ENCODE data around the gene INPP5A. TPM values are rescaled to one million over a fixed set of nuclear protein-coding genes. Genes with fewer than 3 reads are reported as not detected.

INPP5A gene
- total and polyA plus RNA-seq, 4 donors: 12.4 to 39.9 (median 28.2) TPM

GRCh38 chr10:132714096-132714985 is 176.8 kb downstream of the INPP5A start:
- 87 to 88% methylated on average over 48 of the region's 48 CpGs for WGBS, 2 donors
- Histone ChIP-seq H3K9me3 (ENCODE audit: control insufficient read depth in 4 of 4, insufficient read depth in 3 of 4, low read length in 3 of 4) (peaks cover 0 to 4% (median 0%) of the 10 kb centered on the region in 4 donors), H3K4me3 (no peak overlapping the region), H3K27ac (ENCODE audit: low read depth in 1 of 2, low read length in 1 of 2) (no peak overlapping the region), H3K36me3 (ENCODE audit: control insufficient read depth in 4 of 4, insufficient read depth in 4 of 4, low read length in 4 of 4) (peaks cover 0 to 50% (median 7%) of the 10 kb centered on the region in 4 donors), H3K27me3 (ENCODE audit: control insufficient read depth in 3 of 3, insufficient read depth in 3 of 3, low read length in 2 of 3) (peaks cover 0 to 4% (median 0%) of the 10 kb centered on the region in 3 donors), H3K9ac (ENCODE audit: insufficient read depth in 1 of 2, low read length in 2 of 2) (no peak overlapping the region), H3K4me1 (ENCODE audit: control insufficient read depth in 5 of 5, insufficient read depth in 5 of 5, low read length in 5 of 5) (no peaks in the 10 kb centered on the region)
- DNase-seq (peak in 1 of 3 donors; percentile 11), ATAC-seq (ENCODE audit: insufficient read depth, low FRiP score) (no peak)
- no peak for TF ChIP-seq CTCF (IDR thresholded peaks at IDR 0.05; ENCODE audit: control extremely low read depth, extremely low read depth)

GRCh38 chr10:132714986-132715775 is 177.6 kb downstream of the INPP5A start:
- Histone ChIP-seq H3K27me3 (ENCODE audit: control insufficient read depth in 3 of 3, insufficient read depth in 3 of 3, low read length in 2 of 3) (peaks cover 0 to 4% (median 0%) of the 10 kb centered on the region in 3 donors), H3K9ac (ENCODE audit: insufficient read depth in 1 of 2, low read length in 2 of 2) (no peak overlapping the region), H3K27ac (ENCODE audit: low read depth in 1 of 2, low read length in 1 of 2) (no peak overlapping the region), H3K4me1 (ENCODE audit: control insufficient read depth in 5 of 5, insufficient read depth in 5 of 5, low read length in 5 of 5) (no peaks in the 10 kb centered on the region), H3K36me3 (ENCODE audit: control insufficient read depth in 4 of 4, insufficient read depth in 4 of 4, low read length in 4 of 4) (peaks cover 0 to 47% (median 7%) of the 10 kb centered on the region in 4 donors), H3K9me3 (ENCODE audit: control insufficient read depth in 4 of 4, insufficient read depth in 3 of 4, low read length in 3 of 4) (peaks cover 0 to 4% (median 0%) of the 10 kb centered on the region in 4 donors), H3K4me3 (no peak overlapping the region)
- no peak for TF ChIP-seq CTCF (IDR thresholded peaks at IDR 0.05; ENCODE audit: control extremely low read depth, extremely low read depth)
- peak in 1 of 3 donors; percentile 6 for DNase-seq
- no peak for ATAC-seq (ENCODE audit: insufficient read depth, low FRiP score)
- WGBS, 2 donors: 95 to 97% methylated on average over 24 of the region's 24 CpGs

- peaks cover 0 to 4% (median 0%) of the 10 kb centered on the region in 4 donors for H3K9me3 ChIP-seq (ENCODE audit: control insufficient read depth in 4 of 4, insufficient read depth in 3 of 4, low read length in 3 of 4)
- H3K27me3 ChIP-seq (ENCODE audit: control insufficient read depth in 3 of 3, insufficient read depth in 3 of 3, low read length in 2 of 3): peaks cover 0 to 4% (median 0%) of the 10 kb centered on the region in 3 donors
- ATAC-seq (ENCODE audit: insufficient read depth, low FRiP score) (no peak), DNase-seq (peak in 1 of 3 donors; percentile 3)
- peaks cover 0 to 41% (median 5%) of the 10 kb centered on the region in 4 donors for H3K36me3 ChIP-seq (ENCODE audit: control insufficient read depth in 4 of 4, insufficient read depth in 4 of 4, low read length in 4 of 4)
- no peak for TF ChIP-seq CTCF (IDR thresholded peaks at IDR 0.05; ENCODE audit: control extremely low read depth, extremely low read depth)
- no peak overlapping the region for H3K4me3 ChIP-seq
- no peak overlapping the region for H3K27ac ChIP-seq (ENCODE audit: low read depth in 1 of 2, low read length in 1 of 2)
- 93 to 95% methylated on average over 48 of the region's 48 CpGs for WGBS, 2 donors
- H3K4me1 ChIP-seq (ENCODE audit: control insufficient read depth in 5 of 5, insufficient read depth in 5 of 5, low read length in 5 of 5): no peaks in the 10 kb centered on the region
- no peak overlapping the region for H3K9ac ChIP-seq (ENCODE audit: insufficient read depth in 1 of 2, low read length in 2 of 2)
These were observed 178.4 kb downstream of the INPP5A start for GRCh38 chr10:132715776-132716680.
